Activated CD8-positive, alpha-beta memory T cell treated with anti-CD3 and anti-CD28 coated beads for 36 hours (primary cell): ENCODE results near the gene AOAH. TPM values are rescaled to one million over a fixed set of nuclear protein-coding genes. Genes with fewer than 3 reads are reported as not detected.

ENCODE experiments used
- CTCF ChIA-PET: fragments of 350-600 bp; sonication (Branson Sonifier 250); formaldehyde crosslinking; loops from one replicate; lab custom pipeline; 2021; ENCODE audit warnings: antibody characterized with exemption; lab: Charles Lee
- POLR2A ChIA-PET: fragments of 350-600 bp; sonication (Branson Sonifier 250); formaldehyde crosslinking; loops from one replicate; lab custom pipeline; 2021; ENCODE audit warnings: antibody characterized with exemption; lab: Charles Lee
- total RNA-seq, 2 experiments: library from RNA; stranded (reverse); gene quantifications; one replicate each; pipeline ENCODE4 v1.2.3, GENCODE V29; 2021

The AOAH gene
- total RNA-seq, 2 experiments from 2014 or later, result 17.4 to 22.5 TPM

GRCh38 chr7:36600869-36601530, 123.3 kb downstream of the AOAH start:
- POLR2A ChIA-PET, result interaction anchor here (0.6 kb wide), 1 partner anchor 29 kb away, joined by 3 read pairs; no protein-coding TSS in a partner anchor

GRCh38 chr7:36600314-36600682, 124.0 kb downstream of the AOAH start:
- ChIA-PET CTCF (no interaction called here), POLR2A (no interaction called here)

More at GRCh38 chr7:36600869-36601530, 123.3 kb downstream of the AOAH start:
- CTCF ChIA-PET, result no interaction called here

- POLR2A ChIA-PET, result no interaction called here
- CTCF ChIA-PET, result no interaction called here
These were observed 124.5 kb downstream of the AOAH start for GRCh38 chr7:36599645-36600313.

- ChIA-PET CTCF (interaction anchor here (1.0 kb wide), 1 partner anchor 72 kb away, joined by 3 read pairs; no protein-coding TSS in a partner anchor), POLR2A (no interaction called here)
These were observed 126.1 kb downstream of the AOAH start for GRCh38 chr7:36598054-36598674.

GRCh38 chr7:36597090-36597773, 127.1 kb downstream of the AOAH start:
- POLR2A ChIA-PET, result no interaction called here
- CTCF ChIA-PET, result interaction anchor here (1.0 kb wide), 1 partner anchor 73 kb away, joined by 3 read pairs; no protein-coding TSS in a partner anchor

GRCh38 chr7:36594445-36594844, 129.8 kb downstream of the AOAH start:
- ChIA-PET CTCF (no interaction called here), POLR2A (no interaction called here)

GRCh38 chr7:36591636-36592035, 132.7 kb downstream of the AOAH start:
- ChIA-PET CTCF (interaction anchor here (0.5 kb wide), 1 partner anchor 26 kb away, joined by 3 read pairs; no protein-coding TSS in a partner anchor), POLR2A (no interaction called here)

GRCh38 chr7:36589391-36589790, 134.9 kb downstream of the AOAH start:
- POLR2A ChIA-PET, result no interaction called here
- CTCF ChIA-PET, result no interaction called here

- ChIA-PET CTCF (interaction anchor here (0.6 to 1.0 kb wide), 2 partner anchors 12 to 32 kb away, joined by 3 read pairs; no protein-coding TSS in a partner anchor), POLR2A (interaction anchor here (0.5 kb wide), 1 partner anchor 482 kb away, joined by 3 read pairs; no protein-coding TSS in a partner anchor)
These were observed 141.0 kb downstream of the AOAH start for GRCh38 chr7:36583318-36583717.

GRCh38 chr7:36575832-36576231, 148.5 kb downstream of the AOAH start:
- ChIA-PET CTCF (no interaction called here), POLR2A (no interaction called here)

GRCh38 chr7:36573066-36573465, 151.2 kb downstream of the AOAH start:
- POLR2A ChIA-PET, result no interaction called here
- CTCF ChIA-PET, result no interaction called here

- POLR2A ChIA-PET, result no interaction called here
- CTCF ChIA-PET, result no interaction called here
These were observed 153.1 kb downstream of the AOAH start for GRCh38 chr7:36571190-36571560.

GRCh38 chr7:36570528-36571189, 153.6 kb downstream of the AOAH start:
- CTCF ChIA-PET, result no interaction called here
- POLR2A ChIA-PET, result no interaction called here

- POLR2A ChIA-PET, result no interaction called here
- CTCF ChIA-PET, result no interaction called here
These were observed 155.8 kb downstream of the AOAH start for GRCh38 chr7:36568452-36568849.

GRCh38 chr7:36567699-36568451, 156.4 kb downstream of the AOAH start:
- ChIA-PET POLR2A (no interaction called here), CTCF (no interaction called here)

- POLR2A ChIA-PET, result interaction anchor here (0.7 kb wide), 1 partner anchor 96 kb away, joined by 3 read pairs; no protein-coding TSS in a partner anchor
- CTCF ChIA-PET, result interaction anchor here (0.7 to 1.2 kb wide), 3 partner anchors 26 to 316 kb away, joined by 3 read pairs; no protein-coding TSS in a partner anchor
These were observed 158.4 kb downstream of the AOAH start for GRCh38 chr7:36565792-36566356.

GRCh38 chr7:36564489-36564888, 159.8 kb downstream of the AOAH start:
- POLR2A ChIA-PET, result no interaction called here
- CTCF ChIA-PET, result interaction anchor here (1.2 kb wide), 1 partner anchor 106 kb away, joined by 3 read pairs; no protein-coding TSS in a partner anchor
